IPS-15b (cell line): ENCODE results near the gene SDC1.
A peak's percentile ranks its signal among the peaks of the same experiment; 100 is the strongest.
"Not testable (repeated sequence)": the region's sequence is repeated elsewhere in the genome, so short reads cannot be mapped to it uniquely, and the experiment has no call there.

Source experiments
- H3K27me3 ChIP-seq: one replicate; pipeline ENCODE4 v1.6.1; 2013; ENCODE audit warnings: low read length; ENCODE audit not compliant: control insufficient read depth, insufficient read depth
- H3K36me3 ChIP-seq: one replicate; pipeline ENCODE4 v1.6.1; 2013; ENCODE audit warnings: low read length; ENCODE audit not compliant: control insufficient read depth, insufficient read depth
- H3K4me1 ChIP-seq: one replicate; pipeline ENCODE4 v1.6.1; 2013; ENCODE audit warnings: mild to moderate bottlenecking, low read length; ENCODE audit not compliant: control insufficient read depth, insufficient read depth
- H3K4me3 ChIP-seq: one replicate; pipeline ENCODE4 v1.5.1; 2013; ENCODE audit warnings: low read depth, low read length
- H3K9ac ChIP-seq: one replicate; pipeline ENCODE4 v1.6.1; 2013; ENCODE audit warnings: low read depth, mild to moderate bottlenecking, low read length
- H3K9me3 ChIP-seq: one replicate; pipeline ENCODE4 v1.6.1; 2013; ENCODE audit warnings: mild to moderate bottlenecking, low read length; ENCODE audit not compliant: control insufficient read depth, insufficient read depth

SDC1 gene

GRCh38 chr2:20224716-20225293 is at the start of gene SDC1:
Gene SDC1 (minus strand): TSS chr2:20225130. CDS start chr2:20224867, 263 bp downstream.
- Histone ChIP-seq H3K27me3 (peaks cover 8% of the 10 kb centered on the region), H3K9ac (peak within 1 kb of the TSS; percentile 50)

GRCh38 chr2:20273042-20273441 is 48.1 kb upstream of the SDC1 start:
- Histone ChIP-seq H3K27me3 (no peaks in the 10 kb centered on the region), H3K36me3 (no peaks in the 10 kb centered on the region), H3K9ac (no peak overlapping the region), H3K4me1 (no peaks in the 10 kb centered on the region), H3K9me3 (no peaks in the 10 kb centered on the region), H3K4me3 (no peak overlapping the region)

More at GRCh38 chr2:20224716-20225293, at the start of gene SDC1:
- Histone ChIP-seq H3K4me3 (peak within 1 kb of the TSS; percentile 68), H3K9me3 (no peaks in the 10 kb centered on the region), H3K4me1 (peaks cover 8% of the 10 kb centered on the region), H3K36me3 (no peaks in the 10 kb centered on the region)

GRCh38 chr2:20268317-20268716 is 43.4 kb upstream of the SDC1 start:
- H3K4me1 ChIP-seq, H3K4me3 ChIP-seq, H3K9ac ChIP-seq, H3K9me3 ChIP-seq, H3K27me3 ChIP-seq, H3K36me3 ChIP-seq: not testable (repeated sequence)

- no peaks in the 10 kb centered on the region for H3K36me3 ChIP-seq
- H3K4me1 ChIP-seq = no peaks in the 10 kb centered on the region
- H3K9ac ChIP-seq = no peak overlapping the region
- H3K9me3 ChIP-seq = no peaks in the 10 kb centered on the region
- H3K27me3 ChIP-seq = no peaks in the 10 kb centered on the region
- H3K4me3 ChIP-seq = no peak overlapping the region
Measured at GRCh38 chr2:20267529-20267928, 42.6 kb upstream of the SDC1 start.

- Histone ChIP-seq H3K4me3 (no peak overlapping the region), H3K9ac (no peak overlapping the region), H3K36me3 (peaks cover 6% of the 10 kb centered on the region), H3K27me3 (no peaks in the 10 kb centered on the region), H3K9me3 (no peaks in the 10 kb centered on the region), H3K4me1 (no peaks in the 10 kb centered on the region)
Measured at GRCh38 chr2:20264629-20265028, 39.7 kb upstream of the SDC1 start.

GRCh38 chr2:20257411-20257810 is 32.5 kb upstream of the SDC1 start:
- Histone ChIP-seq H3K9me3 (no peaks in the 10 kb centered on the region), H3K4me3 (no peak overlapping the region), H3K9ac (no peak overlapping the region), H3K36me3 (peaks cover 23% of the 10 kb centered on the region), H3K27me3 (no peaks in the 10 kb centered on the region), H3K4me1 (no peaks in the 10 kb centered on the region)

- Histone ChIP-seq H3K4me1 (no peaks in the 10 kb centered on the region), H3K27me3 (no peaks in the 10 kb centered on the region), H3K9me3 (no peaks in the 10 kb centered on the region), H3K4me3 (no peak overlapping the region), H3K36me3 (peaks cover 17% of the 10 kb centered on the region), H3K9ac (no peak overlapping the region)
Measured at GRCh38 chr2:20254731-20255130, 29.8 kb upstream of the SDC1 start.

GRCh38 chr2:20250436-20250835 is 25.5 kb upstream of the SDC1 start:
- no peak overlapping the region for H3K9ac ChIP-seq
- H3K4me3 ChIP-seq = no peak overlapping the region
- no peaks in the 10 kb centered on the region for H3K9me3 ChIP-seq
- H3K36me3 ChIP-seq = peaks cover 11% of the 10 kb centered on the region
- H3K27me3 ChIP-seq = no peaks in the 10 kb centered on the region
- H3K4me1 ChIP-seq = no peaks in the 10 kb centered on the region

GRCh38 chr2:20249170-20249569 is 24.2 kb upstream of the SDC1 start:
- H3K4me3 ChIP-seq = no peak overlapping the region
- peaks cover 3% of the 10 kb centered on the region for H3K36me3 ChIP-seq
- H3K4me1 ChIP-seq = no peaks in the 10 kb centered on the region
- no peaks in the 10 kb centered on the region for H3K9me3 ChIP-seq
- H3K9ac ChIP-seq = no peak overlapping the region
- H3K27me3 ChIP-seq = no peaks in the 10 kb centered on the region

GRCh38 chr2:20247084-20247483 is 22.2 kb upstream of the SDC1 start:
- Histone ChIP-seq H3K4me1 (no peaks in the 10 kb centered on the region), H3K9ac (no peak overlapping the region), H3K36me3 (no peaks in the 10 kb centered on the region), H3K4me3 (no peak overlapping the region), H3K27me3 (no peaks in the 10 kb centered on the region), H3K9me3 (no peaks in the 10 kb centered on the region)

- not testable (repeated sequence) for H3K4me1 ChIP-seq, H3K9ac ChIP-seq, H3K9me3 ChIP-seq, H3K36me3 ChIP-seq, H3K27me3 ChIP-seq, H3K4me3 ChIP-seq
Measured at GRCh38 chr2:20243637-20244036, 18.7 kb upstream of the SDC1 start.

GRCh38 chr2:20242727-20243377 is 17.9 kb upstream of the SDC1 start:
- Histone ChIP-seq H3K27me3 (no peaks in the 10 kb centered on the region), H3K9me3 (no peaks in the 10 kb centered on the region), H3K9ac (no peak overlapping the region), H3K36me3 (no peaks in the 10 kb centered on the region), H3K4me3 (no peak overlapping the region), H3K4me1 (no peaks in the 10 kb centered on the region)
